Measurements from ENCODE around the gene EDC3.

DNA sequence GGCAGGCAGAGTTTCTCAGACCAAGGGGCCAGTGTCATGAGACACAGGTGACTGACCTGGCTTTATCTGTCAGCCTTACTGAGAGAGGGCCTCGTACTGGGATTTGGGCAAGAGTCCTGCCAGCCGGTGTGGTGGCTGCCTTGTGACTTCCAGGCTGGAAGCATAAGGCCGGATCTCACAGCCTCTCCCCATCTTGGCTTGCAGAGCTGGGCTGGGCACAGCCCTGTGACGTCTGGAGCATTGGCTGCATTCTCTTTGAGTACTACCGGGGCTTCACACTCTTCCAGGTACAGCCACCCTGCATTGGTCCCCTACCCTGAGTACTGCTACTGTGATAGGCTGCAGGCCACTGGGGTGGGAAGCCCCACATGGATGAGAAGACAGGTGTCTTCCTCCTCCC, 68.1 kb downstream of the EDC3 start:
- TF ChIP-seq CTCF (IDR thresholded peaks at IDR 0.05; ENCODE audit: insufficient read depth, low read length, poor library complexity, severe bottlenecking) (no peak), EZH2phosphoT487 (conservative IDR thresholded peaks at IDR 0.05; ENCODE audit: low read length) (no peak)
